ENCODE measurements around the gene DDHD1.

- TF ChIP-seq CTCF (IDR thresholded peaks at IDR 0.05) (no peak), POLR2A (IDR thresholded peaks at IDR 0.05) (no peak)
Measured at GRCh38 chr14:53137568-53138203, 15.4 kb downstream of the DDHD1 start.

Data from sigmoid colon (tissue), 3 donors.